ENCODE results near the gene EBI3. TPM values are rescaled to one million over a fixed set of nuclear protein-coding genes. Genes with fewer than 3 reads are reported as not detected.

Gene EBI3
- total RNA-seq, 4 donors from 2014 or later = 0.38 to 1.7 (median 0.85) TPM; not detected in 1

GRCh38 chr19:4278419-4279266 lies 49.3 kb downstream of the EBI3 start, which contains the start of gene SHD:
Gene SHD, plus strand, starts transcription at chr19:4279266. Its CDS starts 798 bp downstream, at chr19:4280064.
- H3K36me3 ChIP-seq = no peaks in the 10 kb centered on the region

GRCh38 chr19:4279267-4279529 lies 49.9 kb downstream of the EBI3 start:
- H3K27me3 ChIP-seq = peaks cover 35 to 38% (median 36%) of the 10 kb centered on the region in 3 donors
- H3K4me1 ChIP-seq = peaks cover 0 to 11% of the 10 kb centered on the region in 2 donors
- no peak for ATAC-seq
- H3K4me3 ChIP-seq = peak overlapping the region; percentile 22 to 41 (median 34)
- intact Hi-C loops (cut with DNase I; ENCODE audit: low total_unique reads) = no loop called here
- H3K36me3 ChIP-seq = no peaks in the 10 kb centered on the region
- TF ChIP-seq POLR2A (IDR thresholded peaks at IDR 0.05) (no peak), CTCF (IDR thresholded peaks at IDR 0.05 in 4 of 5, conservative IDR thresholded peaks at IDR 0.05 in 1 of 5) (no peak)
- no peak for DNase-seq
- no peaks in the 10 kb centered on the region for H3K9me3 ChIP-seq
- in situ Hi-C loops (cut with MboI; ENCODE audit: low sequenced_read_pairs in 4 of 4) = no loop called here
- no peak overlapping the region for H3K27ac ChIP-seq

More at GRCh38 chr19:4278419-4279266, 49.3 kb downstream of the EBI3 start, which contains the start of gene SHD:
- ATAC-seq (no peak), DNase-seq (no peak)
- Histone ChIP-seq H3K27ac (no peak within 1 kb of the TSS), H3K4me1 (peaks cover 0 to 11% of the 10 kb centered on the region in 2 donors), H3K27me3 (peaks cover 35 to 38% (median 36%) of the 10 kb centered on the region in 3 donors), H3K9me3 (no peaks in the 10 kb centered on the region), H3K4me3 (peak within 1 kb of the TSS; percentile 22 to 41 (median 34))
- in situ Hi-C loops (cut with MboI; ENCODE audit: low sequenced_read_pairs in 4 of 4) (no loop called here), intact Hi-C loops (cut with DNase I; ENCODE audit: low total_unique reads) (no loop called here)
- TF ChIP-seq POLR2A (IDR thresholded peaks at IDR 0.05) (no peak), CTCF (IDR thresholded peaks at IDR 0.05 in 4 of 5, conservative IDR thresholded peaks at IDR 0.05 in 1 of 5) (no peak)

- in situ Hi-C loops (cut with MboI; ENCODE audit: low sequenced_read_pairs in 4 of 4) = no loop called here
- no peak overlapping the region for H3K27ac ChIP-seq
- no peaks in the 10 kb centered on the region for H3K9me3 ChIP-seq
- no peaks in the 10 kb centered on the region for H3K36me3 ChIP-seq
- ATAC-seq (no peak), DNase-seq (no peak)
- peaks cover 35 to 40% (median 38%) of the 10 kb centered on the region in 3 donors for H3K27me3 ChIP-seq
- intact Hi-C loops (cut with DNase I; ENCODE audit: low total_unique reads) = no loop called here
- TF ChIP-seq POLR2A (IDR thresholded peaks at IDR 0.05) (no peak), CTCF (IDR thresholded peaks at IDR 0.05 in 4 of 5, conservative IDR thresholded peaks at IDR 0.05 in 1 of 5) (no peak)
- H3K4me1 ChIP-seq = peaks cover 0 to 11% of the 10 kb centered on the region in 2 donors
- H3K4me3 ChIP-seq = peak overlapping the region; percentile 22 to 41 (median 34)
Observed at GRCh38 chr19:4279530-4280422, 50.5 kb downstream of the EBI3 start.

GRCh38 chr19:4284176-4284958 lies 55.0 kb downstream of the EBI3 start:
- in situ Hi-C loops (cut with MboI; ENCODE audit: low sequenced_read_pairs in 4 of 4) (no loop called here), intact Hi-C loops (cut with DNase I; ENCODE audit: low total_unique reads) (no loop called here)
- H3K36me3 ChIP-seq = no peaks in the 10 kb centered on the region
- no peak overlapping the region for H3K27ac ChIP-seq
- peaks cover 0 to 4% of the 10 kb centered on the region in 2 donors for H3K4me1 ChIP-seq
- DNase-seq (no peak), ATAC-seq (no peak)
- no peak overlapping the region for H3K4me3 ChIP-seq
- TF ChIP-seq CTCF (IDR thresholded peaks at IDR 0.05 in 4 of 5, conservative IDR thresholded peaks at IDR 0.05 in 1 of 5) (no peak), POLR2A (IDR thresholded peaks at IDR 0.05) (no peak)
- no peaks in the 10 kb centered on the region for H3K9me3 ChIP-seq
- peaks cover 21 to 29% (median 27%) of the 10 kb centered on the region in 3 donors for H3K27me3 ChIP-seq
